Ammon's horn (tissue), 1 donor: Measurements from ENCODE around the gene MARVELD1.

Experiments used
- DNase-seq: peaks from one replicate; pipeline ENCODE4 v3.0.0-alpha.2; 2016; ENCODE audit warnings: low spot score

MARVELD1 gene

GRCh38 chr10:97721871-97722780 is 8.6 kb downstream of the MARVELD1 start:
- DNase-seq = no peak

GRCh38 chr10:97723001-97723400 is 9.5 kb downstream of the MARVELD1 start:
- DNase-seq = no peak

- DNase-seq = no peak
These were observed 10.9 kb downstream of the MARVELD1 start for GRCh38 chr10:97724341-97724941.

GRCh38 chr10:97726636-97727178 is 13.2 kb downstream of the MARVELD1 start:
- no peak for DNase-seq

GRCh38 chr10:97729014-97729413 is 15.5 kb downstream of the MARVELD1 start:
- DNase-seq = no peak

- DNase-seq = peak; percentile 91
These were observed 18.0 kb downstream of the MARVELD1 start for GRCh38 chr10:97731346-97732051.

- no peak for DNase-seq
These were observed 18.5 kb downstream of the MARVELD1 start for GRCh38 chr10:97732052-97732359.

GRCh38 chr10:97733256-97733655 is 19.7 kb downstream of the MARVELD1 start:
- DNase-seq = no peak

- DNase-seq = no peak
These were observed 20.5 kb downstream of the MARVELD1 start for GRCh38 chr10:97734021-97734420.

GRCh38 chr10:97736403-97736901 is 22.9 kb downstream of the MARVELD1 start:
- no peak for DNase-seq

- peak; percentile 96 for DNase-seq
These were observed 23.6 kb downstream of the MARVELD1 start, which contains the start of gene ZFYVE27 for GRCh38 chr10:97736902-97737769. ZFYVE27 (plus strand) TSS chr10:97737128; CDS start chr10:97738478, 1,350 bp downstream.

- no peak for DNase-seq
These were observed 24.3 kb downstream of the MARVELD1 start for GRCh38 chr10:97737770-97738265.

- no peak for DNase-seq
These were observed 25.1 kb downstream of the MARVELD1 start for GRCh38 chr10:97738616-97739015.

- no peak for DNase-seq
These were observed 27.1 kb downstream of the MARVELD1 start for GRCh38 chr10:97740613-97741012.

GRCh38 chr10:97743169-97743943 is 29.8 kb downstream of the MARVELD1 start:
- no peak for DNase-seq

GRCh38 chr10:97744405-97745035 is 31.0 kb downstream of the MARVELD1 start:
- DNase-seq = no peak

- no peak for DNase-seq
These were observed 34.0 kb downstream of the MARVELD1 start for GRCh38 chr10:97747573-97747972.

GRCh38 chr10:97748116-97748515 is 34.6 kb downstream of the MARVELD1 start:
- DNase-seq = no peak

GRCh38 chr10:97752956-97753355 is 39.4 kb downstream of the MARVELD1 start:
- no peak for DNase-seq

GRCh38 chr10:97754726-97755125 is 41.2 kb downstream of the MARVELD1 start:
- DNase-seq = no peak
